GM23248 (cell line): ENCODE data around the gene FNTB. TPM values are rescaled to one million over a fixed set of nuclear protein-coding genes. Genes with fewer than 3 reads are reported as not detected.

Experiments used
- DNase-seq: peaks from one replicate; pipeline ENCODE4 v3.0.0-alpha.2; 2015
- H2AFZ ChIP-seq: fragments of 200-600 bp; sonication (generic); 2 replicates; pipeline ENCODE4 v1.6.1; 2016; ENCODE audit warnings: antibody characterized with exemption
- H3F3A ChIP-seq: fragments of 200-600 bp; sonication (generic); 2 replicates; pipeline ENCODE4 v1.6.1; 2016; ENCODE audit warnings: mild to moderate bottlenecking, antibody characterized with exemption, mixed run types; ENCODE audit not compliant: insufficient read depth
- H3K27ac ChIP-seq: fragments of 200-600 bp; sonication (generic); 2 replicates; pipeline ENCODE4 v1.5.1; 2016; ENCODE audit warnings: mild to moderate bottlenecking
- H3K27me3 ChIP-seq: fragments of 200-600 bp; sonication (generic); replicated peaks from 2 replicates; pipeline ENCODE4 v1.6.1; 2016; ENCODE audit warnings: mild to moderate bottlenecking; ENCODE audit not compliant: insufficient read depth
- H3K36me3 ChIP-seq: fragments of 200-600 bp; sonication (generic); 2 replicates; pipeline ENCODE4 v1.6.1; 2016; ENCODE audit warnings: low read depth, mild to moderate bottlenecking
- H3K4me1 ChIP-seq: fragments of 200-600 bp; sonication (generic); 2 replicates; pipeline ENCODE4 v1.6.1; 2016; ENCODE audit warnings: mild to moderate bottlenecking; ENCODE audit not compliant: insufficient read depth
- H3K4me2 ChIP-seq: fragments of 200-600 bp; sonication (generic); one replicate; pipeline ENCODE4 v1.6.1; 2016; ENCODE audit warnings: mild to moderate bottlenecking; ENCODE audit not compliant: unreplicated experiment
- H3K4me3 ChIP-seq: fragments of 200-600 bp; sonication (generic); 2 replicates; pipeline ENCODE4 v1.5.1; 2016; ENCODE audit warnings: mild to moderate bottlenecking
- H3K79me2 ChIP-seq: fragments of 200-600 bp; sonication (generic); 2 replicates; pipeline ENCODE4 v1.6.1; 2016; ENCODE audit warnings: mild to moderate bottlenecking; ENCODE audit not compliant: insufficient read depth
- H3K9ac ChIP-seq: fragments of 200-600 bp; sonication (generic); 2 replicates; pipeline ENCODE4 v1.6.1; 2016; ENCODE audit warnings: mild to moderate bottlenecking
- H3K9me2 ChIP-seq: fragments of 200-600 bp; sonication (generic); 2 replicates; pipeline ENCODE4 v1.6.1; 2016; ENCODE audit warnings: mixed run types, mild to moderate bottlenecking, moderate library complexity; ENCODE audit not compliant: insufficient read depth
- H3K9me3 ChIP-seq: fragments of 200-600 bp; sonication (generic); one replicate; pipeline ENCODE4 v1.6.1; 2017; ENCODE audit warnings: low read depth
- H4K20me1 ChIP-seq: fragments of 200-600 bp; sonication (generic); 2 replicates; pipeline ENCODE4 v1.6.0; 2016; ENCODE audit not compliant: insufficient read depth
- EZH2 ChIP-seq: fragments of 200-600 bp; sonication (generic); IDR thresholded peaks from 2 replicates; pipeline ENCODE4 v1.6.1; 2018; ENCODE audit warnings: antibody characterized with exemption, mild to moderate bottlenecking; ENCODE audit not compliant: insufficient read depth, poor library complexity, severe bottlenecking
- EZH2phosphoT487 ChIP-seq: fragments of 200-600 bp; sonication (generic); IDR thresholded peaks from 2 replicates; pipeline ENCODE4 v1.6.1; 2018; ENCODE audit warnings: antibody characterized with exemption, moderate library complexity, mild to moderate bottlenecking, low read depth; ENCODE audit not compliant: insufficient read depth
- WGBS, 2 experiments: methylation state at CpG; one replicate each; pipeline ENCODE4 v1.1.6; 2015 to 2017; ENCODE audit warnings: low lambda C conversion rate in 2 of 2, low coverage in 1 of 2; ENCODE audit errors: missing lambda C conversion rate in 2 of 2; 5-methylcytosine and 5-hydroxymethylcytosine counted together
- in situ Hi-C: fragments of 300-500 bp; cut with MboI; formaldehyde crosslinking; loops from 2 replicates; pipeline ENCODE4 v1.15.0; 2020
- polyA plus RNA-seq: library from polyadenylated mRNA; unstranded; fragments of >200 nt; fragmentation: Nextera tagmentation; extraction: Ambion mirVana; gene quantifications from 2 replicates; pipeline ENCODE4 v1.2.1, GENCODE V29; 2016
- total RNA-seq: library from RNA; depleted of rRNA; stranded (reverse); fragments of >200 nt; shearing (Covaris generic); gene quantifications from 2 replicates; pipeline ENCODE4 v1.2.3, GENCODE V29; 2014

Gene FNTB
- total and polyA plus RNA-seq, 2 experiments from 2014 or later: 15.5 to 19.5 TPM

- TF ChIP-seq EZH2phosphoT487 (no peak), EZH2 (no peak)
- H3K4me3 ChIP-seq: no peak overlapping the region
- no peak overlapping the region for H2AFZ ChIP-seq
- no peaks in the 10 kb centered on the region for H3K27me3 ChIP-seq
- no peaks in the 10 kb centered on the region for H3K36me3 ChIP-seq
- H3K9me3 ChIP-seq: no peaks in the 10 kb centered on the region
- no peak overlapping the region for H3K9ac ChIP-seq
- no peak overlapping the region for H3K27ac ChIP-seq
- in situ Hi-C loops: no loop called here
- no peak overlapping the region for H3K4me2 ChIP-seq
- DNase-seq: no peak
- no peaks in the 10 kb centered on the region for H3K9me2 ChIP-seq
- peaks cover 70% of the 10 kb centered on the region for H3K79me2 ChIP-seq
- H3K4me1 ChIP-seq: peaks cover 16% of the 10 kb centered on the region
- WGBS, 2 experiments: 98 to 100% methylated on average over 3 of the region's 3 CpGs
- 0 out of 2 replicates have a peak, but pooled peaks cover 5% of the 10 kb centered on the region for H3F3A ChIP-seq
- no peaks in the 10 kb centered on the region for H4K20me1 ChIP-seq
These were observed 3.6 kb downstream of the FNTB start for GRCh38 chr14:64990296-64990695.

GRCh38 chr14:64990939-64991338, 4.2 kb downstream of the FNTB start:
- TF ChIP-seq EZH2phosphoT487 (no peak), EZH2 (no peak)
- WGBS, 2 experiments: 97 to 98% methylated on average over 4 of the region's 4 CpGs
- no peak overlapping the region for H3K4me3 ChIP-seq
- H3K4me2 ChIP-seq: no peak overlapping the region
- no peaks in the 10 kb centered on the region for H4K20me1 ChIP-seq
- no peak overlapping the region for H3K9ac ChIP-seq
- H2AFZ ChIP-seq: no peak overlapping the region
- H3K27me3 ChIP-seq: no peaks in the 10 kb centered on the region
- peaks cover 16% of the 10 kb centered on the region for H3K4me1 ChIP-seq
- H3K9me2 ChIP-seq: no peaks in the 10 kb centered on the region
- H3F3A ChIP-seq: 0 out of 2 replicates have a peak, but pooled peaks cover 5% of the 10 kb centered on the region
- no peak for DNase-seq
- peaks cover 75% of the 10 kb centered on the region for H3K79me2 ChIP-seq
- in situ Hi-C loops: no loop called here
- H3K36me3 ChIP-seq: no peaks in the 10 kb centered on the region
- no peaks in the 10 kb centered on the region for H3K9me3 ChIP-seq
- H3K27ac ChIP-seq: no peak overlapping the region

GRCh38 chr14:64992328-64992885, 5.7 kb downstream of the FNTB start:
- TF ChIP-seq EZH2 (no peak), EZH2phosphoT487 (no peak)
- Histone ChIP-seq H3K4me2 (no peak overlapping the region), H2AFZ (no peak overlapping the region), H3K9me3 (no peaks in the 10 kb centered on the region), H3K79me2 (peaks cover 84% of the 10 kb centered on the region), H3K4me1 (peaks cover 12% of the 10 kb centered on the region), H3K36me3 (no peaks in the 10 kb centered on the region), H3K27ac (no peak overlapping the region), H3K9ac (no peak overlapping the region), H3F3A (peaks cover 5% of the 10 kb centered on the region; the same call in 1 of the 2 replicates), H3K9me2 (no peaks in the 10 kb centered on the region), H3K4me3 (no peak overlapping the region), H3K27me3 (no peaks in the 10 kb centered on the region), H4K20me1 (no peaks in the 10 kb centered on the region)
- in situ Hi-C loops: no loop called here
- no peak for DNase-seq
- WGBS, 2 experiments: 77 to 79% methylated on average over 5 of the region's 5 CpGs

- H3K27ac ChIP-seq: no peak overlapping the region; the same call in 1 of the 2 replicates
- in situ Hi-C loops: no loop called here
These were observed 6.7 kb downstream of the FNTB start for GRCh38 chr14:64993266-64993930.

More at GRCh38 chr14:64993266-64993930, 6.7 kb downstream of the FNTB start:
- peaks cover 83% of the 10 kb centered on the region for H3K79me2 ChIP-seq
- WGBS, 2 experiments: 93 to 94% methylated on average over 3 of the region's 3 CpGs
- no peak for TF ChIP-seq EZH2
- TF ChIP-seq EZH2phosphoT487: no peak
- H3K4me2 ChIP-seq: peak overlapping the region; percentile 27
- H3F3A ChIP-seq: peaks cover 9% of the 10 kb centered on the region; the same call in 1 of the 2 replicates
- 0 out of 2 replicates have a peak overlapping the region, but pooled peaks have one; percentile 28 for H2AFZ ChIP-seq
- DNase-seq: no peak
- no peaks in the 10 kb centered on the region for H3K9me3 ChIP-seq
- no peaks in the 10 kb centered on the region for H4K20me1 ChIP-seq
- H3K4me3 ChIP-seq: no peak overlapping the region
- H3K36me3 ChIP-seq: no peaks in the 10 kb centered on the region
- no peak overlapping the region for H3K9ac ChIP-seq
- peaks cover 10% of the 10 kb centered on the region for H3K4me1 ChIP-seq
- no peaks in the 10 kb centered on the region for H3K9me2 ChIP-seq
- H3K27me3 ChIP-seq: no peaks in the 10 kb centered on the region
